Measurements from ENCODE around the gene TRAK2.
"Not testable (repeated sequence)": the region's sequence is repeated elsewhere in the genome, so short reads cannot be mapped to it uniquely, and the experiment has no call there.

Gene TRAK2, protein sequence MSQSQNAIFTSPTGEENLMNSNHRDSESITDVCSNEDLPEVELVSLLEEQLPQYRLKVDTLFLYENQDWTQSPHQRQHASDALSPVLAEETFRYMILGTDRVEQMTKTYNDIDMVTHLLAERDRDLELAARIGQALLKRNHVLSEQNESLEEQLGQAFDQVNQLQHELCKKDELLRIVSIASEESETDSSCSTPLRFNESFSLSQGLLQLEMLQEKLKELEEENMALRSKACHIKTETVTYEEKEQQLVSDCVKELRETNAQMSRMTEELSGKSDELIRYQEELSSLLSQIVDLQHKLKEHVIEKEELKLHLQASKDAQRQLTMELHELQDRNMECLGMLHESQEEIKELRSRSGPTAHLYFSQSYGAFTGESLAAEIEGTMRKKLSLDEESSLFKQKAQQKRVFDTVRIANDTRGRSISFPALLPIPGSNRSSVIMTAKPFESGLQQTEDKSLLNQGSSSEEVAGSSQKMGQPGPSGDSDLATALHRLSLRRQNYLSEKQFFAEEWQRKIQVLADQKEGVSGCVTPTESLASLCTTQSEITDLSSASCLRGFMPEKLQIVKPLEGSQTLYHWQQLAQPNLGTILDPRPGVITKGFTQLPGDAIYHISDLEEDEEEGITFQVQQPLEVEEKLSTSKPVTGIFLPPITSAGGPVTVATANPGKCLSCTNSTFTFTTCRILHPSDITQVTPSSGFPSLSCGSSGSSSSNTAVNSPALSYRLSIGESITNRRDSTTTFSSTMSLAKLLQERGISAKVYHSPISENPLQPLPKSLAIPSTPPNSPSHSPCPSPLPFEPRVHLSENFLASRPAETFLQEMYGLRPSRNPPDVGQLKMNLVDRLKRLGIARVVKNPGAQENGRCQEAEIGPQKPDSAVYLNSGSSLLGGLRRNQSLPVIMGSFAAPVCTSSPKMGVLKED

DNA sequence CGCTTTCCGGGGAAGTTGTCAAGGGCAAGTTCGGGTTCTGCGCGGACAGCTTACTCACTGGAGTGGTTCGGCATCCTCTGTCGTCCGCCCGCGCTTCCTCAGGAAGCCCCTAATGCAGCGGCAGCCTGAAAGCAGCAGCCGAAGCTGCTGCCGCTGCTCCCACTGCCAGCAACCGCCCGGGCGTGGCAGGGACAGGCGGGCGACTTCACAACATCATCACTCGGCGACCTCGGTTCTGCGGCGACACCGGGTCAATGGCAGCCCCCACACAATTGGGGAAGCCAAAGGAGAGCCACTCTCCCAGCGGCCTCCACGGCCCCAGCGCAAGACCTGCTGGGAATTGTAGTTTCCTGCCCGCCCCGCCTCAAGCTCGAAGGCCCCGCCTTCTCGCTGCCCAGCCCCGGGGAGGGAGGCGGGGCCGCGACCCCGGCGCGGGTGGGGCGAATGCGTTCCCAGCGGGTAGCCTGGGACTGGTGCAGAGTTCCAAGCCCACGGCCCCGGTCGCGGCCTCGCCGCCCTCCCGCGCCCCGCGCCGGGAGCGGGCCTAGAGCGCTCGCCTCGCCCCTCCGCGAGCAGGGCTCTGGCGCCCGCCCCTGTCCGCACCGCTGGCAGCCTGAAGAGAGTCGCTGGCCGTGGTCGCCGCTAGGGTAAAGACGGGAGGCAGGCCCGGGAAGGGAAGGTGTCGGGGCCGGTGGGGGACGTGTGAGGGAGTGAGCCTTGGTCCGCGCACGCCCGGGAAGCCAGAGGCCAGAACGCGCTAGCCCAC is at the start of gene TRAK2, which contains the start of gene STRADB:
Gene TRAK2 (minus strand): TSS at position 167 of the 766 bp plus-strand sequence. CDS start 30,951 bp downstream, outside the sequence.
Gene STRADB (plus strand): TSS at position 449 of the 766 bp plus-strand sequence. CDS start 3,101 bp downstream, outside the sequence.
- peak; percentile 97 for DNase-seq

DNA sequence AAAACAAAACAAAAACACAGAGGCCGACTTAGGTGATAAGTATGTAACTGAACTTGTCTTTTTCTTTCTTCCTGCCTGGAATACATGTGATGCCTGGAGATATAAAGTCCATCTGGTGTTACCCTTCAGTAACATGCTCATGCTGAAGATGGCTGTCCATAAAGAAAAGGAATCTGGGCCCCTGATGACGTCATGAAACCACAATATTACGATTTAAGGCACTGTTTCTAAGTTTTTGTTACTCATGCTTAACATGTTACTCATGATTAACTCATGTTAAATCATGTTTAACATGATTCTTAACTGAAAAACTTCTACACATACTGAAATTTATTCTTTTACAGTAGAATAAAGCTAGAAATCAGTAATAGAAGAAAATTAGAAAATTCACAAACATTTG is 49.3 kb upstream of the TRAK2 start:
- peak; percentile 8 for DNase-seq

DNA sequence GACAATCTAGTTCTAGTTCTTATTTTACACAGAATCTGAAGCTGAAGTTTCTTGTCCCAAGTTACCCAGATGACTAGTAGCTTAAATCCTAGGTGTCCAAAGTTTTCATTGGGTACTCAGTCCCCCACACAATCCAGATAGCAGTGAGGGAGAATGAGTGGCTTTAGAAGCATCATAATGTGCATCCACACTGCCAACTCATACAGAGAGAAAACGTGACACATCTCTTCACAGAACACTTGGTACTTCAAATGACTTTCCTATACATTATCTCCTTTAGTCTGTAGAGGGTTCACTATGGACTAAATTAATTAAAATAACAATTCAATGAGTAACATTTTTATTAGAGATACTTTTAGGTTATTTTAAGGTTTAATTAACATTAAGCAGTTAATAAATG is 45.5 kb upstream of the TRAK2 start:
- DNase-seq = no peak

DNA sequence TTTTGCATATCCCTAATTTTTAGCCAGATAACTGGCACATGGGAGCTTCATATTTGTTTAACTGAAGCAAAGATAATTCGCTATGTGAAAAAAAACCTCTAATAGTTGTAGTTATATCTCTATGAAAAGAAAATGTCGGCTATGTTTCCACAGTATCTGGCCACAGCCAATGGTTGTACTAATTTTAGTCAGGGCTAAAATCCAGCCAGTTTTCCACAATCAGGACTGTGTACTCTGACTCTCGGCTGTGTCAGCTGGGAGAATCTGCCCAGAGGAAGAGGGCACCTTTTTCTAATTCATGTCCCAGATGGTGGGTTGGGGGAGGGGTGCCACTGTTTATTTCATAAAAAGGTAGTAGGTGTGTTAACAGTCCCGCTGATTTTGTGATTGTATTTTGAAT is 39.0 kb upstream of the TRAK2 start:
- no peak for DNase-seq

DNA sequence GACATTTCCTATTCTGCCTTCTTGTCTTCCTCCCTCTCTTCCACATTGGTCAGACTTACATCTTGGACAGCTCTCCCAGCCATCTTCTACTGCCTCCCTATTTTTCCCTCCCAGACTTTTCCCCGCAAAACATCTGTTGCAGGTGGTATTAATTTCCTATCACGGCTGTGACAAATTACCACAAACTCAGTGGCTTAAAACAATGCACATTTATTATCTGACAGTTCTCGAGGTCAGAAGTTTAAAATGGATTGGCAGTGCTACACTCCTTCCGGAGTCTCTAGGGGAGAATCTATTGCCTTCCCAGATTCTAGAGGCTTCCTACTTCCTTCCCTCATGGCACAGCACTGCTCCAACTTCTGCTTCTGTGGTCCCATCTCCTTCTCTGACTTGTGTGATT is 33.5 kb upstream of the TRAK2 start:
- no peak for DNase-seq

DNA sequence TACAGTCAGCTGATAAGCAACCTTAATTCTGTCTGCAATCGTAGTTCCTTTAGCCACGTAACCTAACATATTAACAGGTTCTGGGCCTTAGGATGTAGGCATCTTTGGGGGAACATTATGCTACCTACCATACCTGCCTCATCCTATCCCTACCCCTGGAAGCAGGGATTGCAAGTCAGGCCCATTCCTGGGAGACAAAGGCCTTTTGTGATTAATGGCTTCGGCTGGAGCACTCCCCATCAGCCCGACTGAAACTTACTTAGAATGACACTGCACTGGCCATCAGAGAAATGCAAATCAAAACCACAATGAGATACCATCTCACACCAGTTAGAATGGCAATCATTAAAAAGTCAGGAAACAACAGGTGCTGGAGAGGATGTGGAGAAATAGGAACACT is 32.5 kb upstream of the TRAK2 start:
- not testable (repeated sequence) for DNase-seq

DNA sequence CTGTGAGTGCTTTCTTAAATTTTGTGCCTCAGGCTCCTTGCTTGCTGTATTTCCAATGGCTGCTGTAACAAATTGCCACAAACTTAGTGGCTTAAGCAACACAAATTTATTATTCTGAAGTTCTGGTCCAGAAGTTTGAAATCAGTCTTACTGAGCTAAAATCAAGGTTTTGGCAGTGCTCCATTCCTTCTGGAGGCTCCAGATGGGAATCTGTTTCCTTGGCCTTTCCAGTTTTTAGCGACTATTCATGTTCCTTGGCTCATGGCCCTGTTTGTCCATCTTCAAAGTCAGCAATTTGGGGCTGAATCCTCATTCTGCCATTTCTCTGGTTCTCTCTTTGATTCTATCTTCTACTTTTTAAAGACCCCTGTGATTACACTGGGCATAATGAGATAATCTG is 32.1 kb upstream of the TRAK2 start:
- no peak for DNase-seq

DNA sequence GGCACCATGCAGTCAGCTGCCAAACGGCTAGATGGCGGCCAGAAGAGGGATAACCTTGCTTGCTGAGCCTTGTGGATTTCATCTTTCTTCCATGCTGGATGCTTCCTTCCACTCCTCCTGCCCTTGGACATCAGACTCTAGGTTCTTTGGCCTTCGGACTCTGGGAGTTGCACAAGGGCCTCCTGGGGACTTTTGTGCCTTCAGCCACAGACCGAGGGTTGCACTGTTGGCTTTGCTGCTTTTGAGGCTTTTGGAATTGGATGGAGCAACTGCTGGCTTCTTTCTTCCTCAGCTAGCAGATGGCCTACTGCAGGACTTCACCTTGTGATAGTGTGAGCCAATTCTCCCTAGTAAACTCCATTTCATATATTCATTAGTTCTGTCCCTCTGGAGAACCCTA is 31.3 kb upstream of the TRAK2 start:
- DNase-seq = no peak

DNA sequence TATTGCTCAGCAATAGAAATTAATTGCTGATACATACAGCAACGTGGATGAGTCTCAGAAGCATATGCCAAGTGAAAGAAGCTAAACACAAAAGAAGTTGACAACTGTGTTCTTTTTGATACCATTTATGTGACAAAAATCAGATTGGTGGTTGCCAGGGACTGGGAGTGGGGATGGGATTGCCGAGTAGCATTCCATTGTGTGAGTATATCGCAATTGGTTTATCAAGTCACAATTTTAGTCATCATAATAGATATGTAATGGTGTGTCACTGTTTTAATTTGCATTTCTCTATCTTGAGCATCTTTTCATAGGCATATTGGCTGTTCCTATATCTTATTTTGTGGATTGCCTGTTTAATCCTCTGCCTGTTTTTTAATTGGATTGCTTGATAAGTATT is 21.2 kb upstream of the TRAK2 start:
- no peak for DNase-seq

DNA sequence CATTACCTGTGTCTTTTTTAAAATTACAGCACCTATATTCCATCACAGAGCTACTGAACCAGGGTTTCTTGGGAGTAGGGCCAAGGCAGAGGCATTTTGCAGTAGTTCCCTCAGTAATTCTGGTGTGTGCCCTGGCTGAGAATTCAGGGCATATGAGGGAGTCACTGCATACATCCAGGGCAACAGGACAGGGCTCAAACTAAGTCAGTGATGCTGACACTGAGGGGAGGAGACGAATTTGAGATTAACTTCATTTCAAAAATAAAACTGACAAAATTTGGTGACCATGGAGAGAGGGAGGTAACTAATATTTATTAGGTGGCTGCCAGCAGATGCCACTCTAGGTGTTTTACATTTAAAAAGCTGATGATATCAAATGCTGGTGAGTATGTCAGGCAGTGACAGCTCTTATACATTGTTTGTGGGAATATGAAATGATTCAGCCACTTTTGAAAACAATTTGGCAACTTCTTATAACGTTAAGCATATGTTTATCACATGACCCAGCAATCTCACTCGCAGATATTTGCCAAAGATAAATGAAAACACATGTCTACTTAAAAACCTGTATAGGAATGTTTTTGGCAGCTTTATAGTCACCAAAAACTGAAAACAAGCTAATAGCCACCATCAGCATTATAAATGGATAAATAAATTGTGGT is 20.6 kb upstream of the TRAK2 start:
- no peak for DNase-seq

DNA sequence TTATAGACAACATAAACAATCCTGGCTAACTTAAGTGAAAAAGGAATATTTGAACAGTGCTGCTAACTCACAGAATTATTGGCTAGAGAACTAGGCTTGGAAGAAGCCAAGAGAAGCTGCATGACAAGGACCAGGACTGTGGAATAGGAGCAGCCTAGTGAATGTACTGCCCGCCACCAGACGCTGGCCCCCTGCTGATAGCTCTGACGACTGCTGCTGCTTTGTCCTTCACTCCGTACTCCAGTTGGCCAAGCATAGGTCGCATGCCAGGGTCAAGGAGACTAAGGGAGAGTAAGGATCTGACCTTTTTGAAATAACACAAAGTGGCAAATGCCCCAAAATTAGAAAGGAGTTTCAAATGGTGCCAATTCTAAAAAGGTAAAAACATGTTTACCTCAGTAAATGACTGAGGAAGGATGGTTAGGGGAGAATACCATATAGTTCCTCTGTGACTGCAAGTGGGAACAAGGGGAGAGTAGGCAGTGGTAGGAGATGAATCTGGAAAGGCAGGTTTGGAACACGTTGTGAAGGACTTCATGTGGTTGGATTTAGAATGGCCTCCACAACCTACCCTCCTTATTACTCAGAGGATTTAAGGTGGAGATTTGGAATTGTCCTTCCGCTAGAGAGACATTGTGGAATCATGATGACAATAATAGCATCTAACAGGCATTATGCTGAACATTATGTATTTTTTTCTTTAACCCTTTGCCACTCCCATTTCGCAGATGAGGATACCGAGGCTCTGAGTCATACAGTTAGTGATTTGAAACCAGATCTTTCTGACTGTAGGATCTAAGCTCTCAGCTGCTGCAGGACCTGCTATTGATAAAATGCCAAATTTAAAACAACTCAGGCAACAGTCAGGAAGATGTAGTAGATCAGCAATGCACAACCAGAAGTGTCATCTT is 19.8 kb upstream of the TRAK2 start:
- no peak for DNase-seq

DNA sequence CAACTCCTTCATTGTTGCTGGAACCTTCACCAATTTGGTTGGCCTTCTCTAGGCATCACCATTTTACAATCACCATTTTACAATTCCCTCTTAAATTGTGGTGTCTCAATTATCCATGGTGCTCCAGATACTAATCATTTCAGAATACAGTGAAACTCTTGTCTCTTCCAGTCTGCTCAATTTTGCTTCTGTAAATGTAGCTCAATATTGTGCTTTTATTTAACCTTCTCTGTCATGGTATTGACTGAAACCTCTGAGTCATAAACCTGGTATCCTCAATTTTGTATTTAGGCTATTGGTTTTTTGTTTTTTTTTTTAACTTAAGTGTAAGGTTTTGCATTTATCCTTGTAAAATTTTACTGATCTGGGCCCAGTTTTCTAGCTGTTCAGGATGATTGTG is 16.4 kb upstream of the TRAK2 start:
- DNase-seq = no peak

DNA sequence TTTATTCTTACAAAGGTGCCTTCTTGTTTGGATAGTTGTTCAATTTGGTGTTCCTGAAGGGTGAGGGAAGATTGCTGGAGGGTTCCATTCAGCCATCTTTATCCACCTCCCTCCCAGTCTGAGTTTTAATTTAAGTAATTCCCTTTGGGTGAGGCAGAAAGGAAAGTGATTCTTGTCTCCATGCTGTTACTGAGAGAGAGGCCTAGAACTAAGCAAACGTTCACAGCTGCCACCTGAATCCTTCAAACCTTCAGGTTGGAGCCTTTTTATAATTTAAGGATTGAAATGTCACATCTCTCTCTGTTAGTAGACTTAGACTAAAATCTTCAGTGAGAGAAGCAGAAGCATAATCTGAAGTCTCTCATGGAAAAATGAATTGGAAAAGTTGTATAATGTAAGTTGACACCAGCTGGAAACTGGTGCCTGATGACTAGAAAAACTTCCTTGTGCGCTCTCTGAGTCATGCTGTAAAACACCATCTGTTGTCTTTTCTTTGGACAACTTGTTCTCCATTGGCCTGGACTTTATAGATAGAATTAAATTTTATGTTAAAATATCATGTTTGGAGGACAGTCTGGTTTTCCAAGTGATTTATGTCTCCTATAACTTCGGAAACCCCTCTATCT is 14.9 kb upstream of the TRAK2 start:
- no peak for DNase-seq

DNA sequence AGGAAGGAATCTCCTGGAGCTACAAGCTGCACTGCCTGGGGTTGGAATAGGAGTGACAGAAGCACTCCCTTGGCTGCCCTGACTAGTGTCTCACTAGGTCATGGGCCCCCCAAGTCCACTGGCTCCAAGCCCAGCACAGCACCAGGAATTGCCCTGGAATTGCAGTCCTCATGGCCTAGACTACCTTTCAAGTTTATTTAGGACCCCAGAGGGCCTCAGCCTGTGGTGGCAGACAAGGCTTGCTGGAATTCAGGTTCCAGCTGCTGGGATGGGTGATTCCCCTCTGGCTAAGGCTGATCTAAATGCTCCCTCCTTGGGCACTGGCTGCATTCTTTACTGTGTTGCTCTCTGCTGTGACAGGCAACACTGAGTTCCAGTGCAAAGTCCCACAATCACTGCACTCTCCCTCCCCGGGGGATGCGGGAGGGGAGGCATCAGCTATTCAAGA is 14.3 kb upstream of the TRAK2 start:
- DNase-seq = no peak

DNA sequence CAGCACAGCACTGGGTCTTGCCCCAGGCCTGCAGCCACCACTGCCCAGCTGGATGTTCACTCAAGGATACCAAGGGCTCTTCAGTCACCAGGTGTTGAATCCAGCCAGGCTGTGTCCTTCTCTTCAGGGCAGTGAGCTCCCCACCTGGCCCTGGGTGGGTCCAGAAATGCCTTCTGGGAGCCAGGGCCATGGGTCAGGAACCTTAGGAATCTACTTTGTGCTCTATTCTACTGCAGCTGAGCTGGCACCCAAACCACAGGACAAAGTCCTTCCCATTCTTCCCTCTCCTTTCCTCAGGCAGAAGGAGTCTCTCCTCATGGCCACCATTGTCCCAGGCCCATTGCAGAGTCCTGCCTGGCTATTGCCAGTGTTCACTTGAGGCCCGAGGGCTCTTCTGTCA is 13.3 kb upstream of the TRAK2 start:
- no peak for DNase-seq

DNA sequence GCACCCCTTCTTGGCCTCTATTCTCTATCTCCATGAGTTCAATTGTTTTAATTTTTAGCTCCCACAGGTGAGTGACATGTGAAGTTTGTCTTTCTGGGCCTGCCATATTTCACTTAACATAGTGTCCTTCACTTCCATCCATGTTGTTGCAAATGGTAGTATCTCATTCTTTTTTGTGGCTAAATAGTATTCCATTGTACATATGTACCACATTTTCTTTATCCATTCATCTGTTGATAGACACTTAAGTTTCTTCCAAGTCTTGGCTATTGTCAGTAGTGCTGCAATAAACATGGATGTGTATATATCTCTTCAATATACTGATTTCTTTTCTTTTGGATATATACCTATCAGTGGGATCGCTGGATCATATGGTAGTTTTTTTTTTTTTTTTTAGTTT is 9.3 kb upstream of the TRAK2 start:
- no peak for DNase-seq

DNA sequence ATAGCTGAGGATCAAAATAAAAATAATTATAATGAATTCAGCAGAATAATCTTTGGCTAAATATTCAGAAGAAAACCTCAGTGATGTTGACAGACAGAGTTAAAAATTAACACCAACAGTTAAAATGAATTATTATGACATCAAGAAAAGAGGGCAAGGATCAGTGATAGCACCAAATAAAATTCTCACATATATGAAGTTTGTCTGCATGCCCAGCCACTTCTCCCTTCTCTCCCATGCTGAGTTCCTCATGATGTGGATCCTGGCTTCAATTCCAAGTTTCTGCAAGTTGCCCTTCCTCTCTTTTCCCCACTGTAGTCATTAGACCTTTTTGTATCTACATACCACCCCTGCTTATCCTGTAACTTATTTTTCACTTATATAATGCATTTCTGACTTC is 7.1 kb upstream of the TRAK2 start:
- no peak for DNase-seq

DNA sequence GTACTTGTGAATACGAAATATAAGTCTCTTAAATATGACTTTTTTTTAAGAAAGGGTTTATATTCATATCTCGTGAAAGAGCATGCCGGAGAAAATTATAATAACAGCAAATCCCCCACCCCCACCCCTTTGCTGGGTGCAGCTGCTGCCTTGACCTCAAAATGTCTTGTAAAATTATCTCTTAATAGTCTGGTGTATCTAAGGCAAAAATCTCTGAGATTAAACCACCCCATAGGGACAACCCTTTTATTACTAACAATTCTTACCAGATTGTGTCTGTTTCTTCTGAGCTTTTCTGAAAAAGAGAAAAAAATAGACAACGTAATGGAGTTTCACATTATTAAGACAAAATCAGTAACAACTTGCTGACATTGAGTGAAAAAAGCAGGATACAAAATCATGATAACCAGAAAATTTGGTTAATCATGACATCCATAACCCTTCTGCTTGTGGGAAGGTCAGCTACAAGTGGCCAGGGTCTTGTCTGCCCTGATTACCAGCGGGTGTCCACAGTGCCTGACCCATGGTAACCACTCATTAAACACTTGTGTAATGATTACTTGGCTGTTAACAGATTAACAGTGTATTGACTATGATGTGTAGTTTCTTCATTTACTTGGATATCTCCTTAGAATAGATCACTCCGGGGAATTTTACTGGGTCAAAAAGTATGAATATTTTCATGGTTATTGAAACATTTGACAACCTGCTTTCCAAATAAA is 1.8 kb upstream of the TRAK2 start:
- DNase-seq = no peak

DNA sequence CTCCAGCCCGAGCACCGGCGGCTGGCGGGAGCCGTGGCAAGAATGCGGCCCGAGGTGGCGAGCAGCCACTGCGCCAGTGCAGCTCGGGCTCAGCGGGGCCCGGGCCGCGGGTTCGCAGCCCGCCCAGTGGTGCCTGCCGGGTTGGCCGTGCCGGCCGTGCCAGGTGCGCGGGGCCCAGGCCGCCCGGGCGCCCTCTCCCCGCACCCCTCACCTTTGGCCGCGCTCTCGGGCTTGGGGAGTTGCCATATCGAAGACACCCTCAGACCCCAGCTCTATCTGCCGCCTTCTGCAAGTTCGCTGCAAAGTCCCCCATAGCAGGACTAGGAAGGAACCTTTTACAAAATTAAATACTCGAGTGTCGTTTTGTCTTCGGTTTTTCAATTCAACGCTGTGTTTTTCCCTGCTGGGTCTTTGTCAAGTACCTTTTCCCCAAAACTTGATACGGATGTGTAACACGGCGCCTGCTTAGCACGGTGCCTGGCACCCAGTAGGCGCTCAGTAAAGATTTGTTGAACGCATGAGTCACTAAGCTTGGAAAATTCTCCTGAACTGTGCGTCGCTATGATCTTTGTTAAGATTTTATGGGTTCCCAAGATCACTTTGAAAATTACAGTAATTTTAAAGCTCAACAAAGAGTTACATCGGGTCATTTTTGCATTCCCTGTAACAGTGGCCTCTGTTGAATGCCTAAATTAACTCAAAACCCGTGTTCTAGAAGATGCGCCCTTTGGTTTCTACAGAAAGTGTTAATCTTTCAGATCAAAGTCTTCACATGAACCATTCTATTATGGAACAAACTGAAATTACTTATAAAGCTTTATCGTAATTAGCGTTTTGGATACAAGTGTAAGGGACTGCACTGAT is 1.0 kb upstream of the TRAK2 start:
- no peak for DNase-seq
